IMR-90 (cell line): Measurements from ENCODE around the gene SSBP2. TPM values are rescaled to one million over a fixed set of nuclear protein-coding genes. Genes with fewer than 3 reads are reported as not detected.
A peak's percentile ranks its signal among the peaks of the same experiment; 100 is the strongest.

Source experiments
- ATAC-seq: fragments of 200-7000 bp; cut with Tn5 transposase; 2 replicates; pipeline ENCODE4 v1.9.1; 2020; ENCODE audit warnings: low read depth, mild to moderate bottlenecking, moderate library complexity
- BruUV-seq: library from RNA; stranded (reverse); fragments of 400-500 nt; replicated peaks from 2 replicates; lab custom pipeline; 2021; lab: Mats Ljungman, UMichigan
- CTCF ChIA-PET: fragments of 300-600 bp; formaldehyde crosslinking; extraction: SDS; loops from one replicate; lab custom pipeline; 2021; ENCODE audit warnings: antibody characterized with exemption; lab: Yijun Ruan, JAX
- POLR2A ChIA-PET: fragments of 300-600 bp; sonication (Branson Sonifier 250); formaldehyde crosslinking; loops from one replicate; lab custom pipeline; 2022; ENCODE audit warnings: antibody characterized with exemption; ENCODE audit not compliant: unreplicated experiment; lab: Charles Lee
- DNase-seq: peaks from one replicate; pipeline ENCODE4 v3.0.0; 2013
- H2AFZ ChIP-seq: replicated peaks from 2 replicates; pipeline ENCODE3; 2013; ENCODE audit warnings: low read length, mild to moderate bottlenecking; ENCODE audit not compliant: poor library complexity
- H2AK5ac ChIP-seq: 2 replicates; pipeline ENCODE4 v1.6.1; 2013; ENCODE audit warnings: low read depth, low read length, inconsistent platforms
- H2AK9ac ChIP-seq: replicated peaks from 2 replicates; pipeline ENCODE3; 2013; ENCODE audit warnings: mild to moderate bottlenecking, low read depth, low read length, moderate library complexity; ENCODE audit not compliant: poor library complexity
- H2BK120ac ChIP-seq: 2 replicates; pipeline ENCODE4 v1.6.1; 2013; ENCODE audit warnings: low read depth, low read length, inconsistent platforms
- H2BK15ac ChIP-seq: 3 replicates; pipeline ENCODE4 v1.6.1; 2013; ENCODE audit warnings: low read depth, low read length, inconsistent platforms
- H2BK20ac ChIP-seq: 2 replicates; pipeline ENCODE4 v1.6.1; 2013; ENCODE audit warnings: low read depth, mild to moderate bottlenecking, inconsistent platforms, low read length, moderate library complexity
- H2BK5ac ChIP-seq: 2 replicates; pipeline ENCODE4 v1.6.1; 2013; ENCODE audit warnings: mild to moderate bottlenecking, low read depth, low read length, inconsistent platforms; ENCODE audit not compliant: poor library complexity, severe bottlenecking
- H3K14ac ChIP-seq: replicated peaks from 2 replicates; pipeline ENCODE4 v1.6.1; 2013; ENCODE audit warnings: low read depth, low read length, inconsistent platforms
- H3K18ac ChIP-seq: 2 replicates; pipeline ENCODE4 v1.6.1; 2013; ENCODE audit warnings: low read depth, low read length, control low read depth
- H3K23ac ChIP-seq: 2 replicates; pipeline ENCODE4 v1.6.1; 2013; ENCODE audit warnings: low read depth, low read length, inconsistent platforms
- H3K27ac ChIP-seq: 2 replicates; pipeline ENCODE4 v1.5.1; 2013; ENCODE audit warnings: mild to moderate bottlenecking, control low read depth, low read length; ENCODE audit not compliant: insufficient read depth
- H3K27me3 ChIP-seq: 2 replicates; pipeline ENCODE4 v1.6.1; 2013; ENCODE audit warnings: low read length; ENCODE audit not compliant: control insufficient read depth, insufficient read depth
- H3K36me3 ChIP-seq: 2 replicates; pipeline ENCODE4 v1.6.1; 2013; ENCODE audit warnings: low read length, mixed read lengths; ENCODE audit not compliant: control insufficient read depth, insufficient read depth
- H3K4ac ChIP-seq: 2 replicates; pipeline ENCODE4 v1.6.1; 2013; ENCODE audit warnings: low read depth, low read length, inconsistent platforms
- H3K4me1 ChIP-seq: 2 replicates; pipeline ENCODE4 v1.6.1; 2013; ENCODE audit warnings: low read length, mixed read lengths; ENCODE audit not compliant: control insufficient read depth, insufficient read depth
- H3K4me2 ChIP-seq: 2 replicates; pipeline ENCODE4 v1.6.1; 2013; ENCODE audit warnings: low read depth, mild to moderate bottlenecking, control low read depth, low read length, moderate library complexity
- H3K4me3 ChIP-seq: 2 replicates; pipeline ENCODE4 v1.5.1; 2013; ENCODE audit warnings: low read depth, mild to moderate bottlenecking, control low read depth, low read length, moderate library complexity; ENCODE audit not compliant: insufficient read depth
- H3K56ac ChIP-seq: 2 replicates; pipeline ENCODE4 v1.6.1; 2013; ENCODE audit warnings: low read length, inconsistent platforms; ENCODE audit not compliant: insufficient read depth; ENCODE audit errors: extremely low read depth
- H3K79me1 ChIP-seq, 2 experiments: 2 replicates each; pipeline ENCODE4 v1.6.1; 2013; ENCODE audit warnings: low read length in 2 of 2, inconsistent platforms in 1 of 2, low read depth in 1 of 2
- H3K9ac ChIP-seq: 2 replicates; pipeline ENCODE4 v1.6.1; 2013; ENCODE audit warnings: low read depth, low read length, control low read depth
- H3K9me1 ChIP-seq: 2 replicates; pipeline ENCODE4 v1.6.1; 2013; ENCODE audit warnings: low read length, inconsistent platforms; ENCODE audit not compliant: insufficient read depth
- H3K9me3 ChIP-seq: 2 replicates; pipeline ENCODE4 v1.6.1; 2013; ENCODE audit warnings: low read length; ENCODE audit not compliant: control insufficient read depth, insufficient read depth
- H4K20me1 ChIP-seq: 2 replicates; pipeline ENCODE4 v1.6.1; 2013; ENCODE audit warnings: low read length, inconsistent platforms; ENCODE audit not compliant: insufficient read depth
- H4K5ac ChIP-seq: 2 replicates; pipeline ENCODE4 v1.6.1; 2013; ENCODE audit warnings: mild to moderate bottlenecking, low read depth, low read length, control low read depth
- H4K8ac ChIP-seq, 2 experiments: 2 replicates each; pipeline ENCODE4 v1.6.1; 2013; ENCODE audit warnings: low read depth in 2 of 2, low read length in 2 of 2, control low read depth in 1 of 2, inconsistent platforms in 1 of 2
- H4K91ac ChIP-seq: 2 replicates; pipeline ENCODE4 v1.6.1; 2013; ENCODE audit warnings: low read depth, low read length, inconsistent platforms; ENCODE audit not compliant: insufficient read depth
- BHLHE40 ChIP-seq: fragments of 150-350 bp; IDR thresholded peaks from 2 replicates; pipeline ENCODE4 v1.6.1; 2016; ENCODE audit warnings: mild to moderate bottlenecking, low read depth, low read length
- CEBPB ChIP-seq: IDR thresholded peaks from 2 replicates; pipeline ENCODE4 v1.6.1; 2012; ENCODE audit warnings: low read depth, low read length, improper control_type of control experiment
- CHD1 ChIP-seq: IDR thresholded peaks from 2 replicates; pipeline ENCODE4 v1.6.1; 2012; ENCODE audit warnings: low read depth, low read length, improper control_type of control experiment
- MAFK ChIP-seq: IDR thresholded peaks from 2 replicates; pipeline ENCODE4 v1.6.1; 2012; ENCODE audit warnings: low read depth, low read length, improper control_type of control experiment
- MAZ ChIP-seq: IDR thresholded peaks from 2 replicates; pipeline ENCODE4 v1.6.1; 2012; ENCODE audit warnings: low read depth, mild to moderate bottlenecking, low read length, improper control_type of control experiment, moderate library complexity, borderline replicate concordance
- MXI1 ChIP-seq: IDR thresholded peaks from 2 replicates; pipeline ENCODE4 v1.6.1; 2012; ENCODE audit warnings: low read depth, mild to moderate bottlenecking, low read length, moderate library complexity, borderline replicate concordance
- NFE2L2 ChIP-seq: fragments of 150-350 bp; IDR thresholded peaks from 2 replicates; pipeline ENCODE4 v1.6.1; 2016; ENCODE audit warnings: low read depth, mild to moderate bottlenecking, low read length
- POLR2A ChIP-seq: IDR thresholded peaks from 2 replicates; pipeline ENCODE4 v1.6.1; 2012; ENCODE audit warnings: mild to moderate bottlenecking, low read depth, low read length
- RAD21 ChIP-seq: IDR thresholded peaks from 2 replicates; pipeline ENCODE4 v1.6.1; 2012; ENCODE audit warnings: low read length, improper control_type of control experiment
- RCOR1 ChIP-seq: IDR thresholded peaks from 2 replicates; pipeline ENCODE4 v1.6.1; 2012; ENCODE audit warnings: mild to moderate bottlenecking, low read length, improper control_type of control experiment; ENCODE audit not compliant: insufficient replicate concordance
- RFX5 ChIP-seq: IDR thresholded peaks from 2 replicates; pipeline ENCODE4 v1.8.0; 2012; ENCODE audit warnings: low read depth, mild to moderate bottlenecking, low read length, moderate library complexity
- USF2 ChIP-seq: fragments of 150-350 bp; IDR thresholded peaks from 2 replicates; pipeline ENCODE4 v1.6.1; 2017; ENCODE audit warnings: mild to moderate bottlenecking, antibody characterized with exemption, low read length, low read depth
- WGBS, 2 experiments: methylation state at CpG; one replicate each; pipeline versions ENCODE4 v1.1.5 to v1.1.7; 2013; ENCODE audit warnings: missing lambda C conversion rate in 2 of 2; ENCODE audit not compliant: insufficient read length in 1 of 2; ENCODE audit errors: extremely low coverage in 2 of 2; 5-methylcytosine and 5-hydroxymethylcytosine counted together
- dilution Hi-C: fragments of 300-500 bp; cut with HindIII; formaldehyde crosslinking; loops from one replicate; pipeline ENCODE4 v1.14.3; 2018; ENCODE audit warnings: low sequenced_read_pairs; ENCODE audit not compliant: unreplicated experiment
- in situ Hi-C: fragments of 300-500 bp; cut with MboI; formaldehyde crosslinking; loops from 3 replicates; pipeline ENCODE4 v1.14.3; 2019; ENCODE audit warnings: low sequenced_read_pairs, inconsistent platforms, mixed read lengths
- intact Hi-C: fragments of 100-400 bp; cut with micrococcal nuclease; formaldehyde crosslinking; loops from 2 replicates; pipeline ENCODE4 v1.10.0; 2022
- polyA plus RNA-seq, 3 experiments: library from polyadenylated mRNA; depleted of rRNA; stranded (reverse); fragments of >200 nt; gene quantifications; 2 replicates each; pipeline ENCODE4 v1.2.3, GENCODE V29; 2012; ENCODE audit warnings: low replicate concordance in 1 of 3
- total RNA-seq: library from RNA; depleted of rRNA; stranded (reverse); fragments of >200 nt; gene quantifications from 2 replicates; pipeline ENCODE4 v1.2.3, GENCODE V29; 2012

The SSBP2 gene
- total and polyA plus RNA-seq, 2 of the 4 experiments (the other 2 are of a cell fraction): 38.4 to 42.7 TPM

- Histone ChIP-seq H3K79me1 (peaks cover 0 to 9% of the 10 kb centered on the region in 2 experiments; a peak in 1 of 4 replicates), H3K4ac (no peak overlapping the region), H2BK20ac (no peak overlapping the region), H3K9ac (no peak overlapping the region), H2AFZ (no peak overlapping the region), H2BK5ac (no peak overlapping the region), H4K8ac (no peak overlapping the region), H3K36me3 (no peaks in the 10 kb centered on the region; the same call in 1 of the 2 replicates), H3K4me1 (peaks cover 11% of the 10 kb centered on the region), H2AK5ac (peak overlapping the region; percentile 83; the same call in 1 of the 2 replicates), H3K9me1 (peaks cover 9% of the 10 kb centered on the region), H3K4me2 (no peak overlapping the region), H2BK15ac (no peak overlapping the region), H3K23ac (0 out of 2 replicates have a peak overlapping the region, but pooled peaks have one; percentile 53), H3K27me3 (no peaks in the 10 kb centered on the region), H4K5ac (no peak overlapping the region), H2BK120ac (0 out of 2 replicates have a peak overlapping the region, but pooled peaks have one; percentile 23), H3K9me3 (no peaks in the 10 kb centered on the region), H3K4me3 (no peak overlapping the region), H4K20me1 (no peaks in the 10 kb centered on the region), H2AK9ac (no peak overlapping the region), H3K27ac (no peak overlapping the region), H3K14ac (no peak overlapping the region), H3K56ac (no peak overlapping the region), H3K18ac (no peak overlapping the region), H4K91ac (no peak overlapping the region)
- intact Hi-C loops: no loop called here
- ChIA-PET CTCF (no interaction called here), POLR2A (no interaction called here)
- in situ Hi-C loops: no loop called here
- DNase-seq (no peak), ATAC-seq (no peak)
- BruUV-seq: no TSS peak
- dilution Hi-C loops: no loop called here
- no peak for TF ChIP-seq CEBPB
- TF ChIP-seq RAD21: no peak
- no peak for TF ChIP-seq MAFK
- no peak for TF ChIP-seq USF2
- no peak for TF ChIP-seq MAZ
- TF ChIP-seq POLR2A: no peak
- TF ChIP-seq CHD1: no peak
- TF ChIP-seq NFE2L2: no peak
- no peak for TF ChIP-seq MXI1
- no peak for TF ChIP-seq RCOR1
- no peak for TF ChIP-seq BHLHE40
- TF ChIP-seq RFX5: no peak
- no CpG with 5 or more reads among the region's 4 CpGs for whole genome bisulfite sequencing, 2 experiments
Measured at GRCh38 chr5:81417052-81417451, 333.8 kb downstream of the SSBP2 start.
